ENCODE measurements around the gene F5. TPM values are rescaled to one million over a fixed set of nuclear protein-coding genes. Genes with fewer than 3 reads are reported as not detected.
A peak's percentile ranks its signal among the peaks of the same experiment; 100 is the strongest.

F5 gene
- total RNA-seq, 1 donor: not detected

- Histone ChIP-seq H3K4me3 (ENCODE audit: insufficient read depth, low read length) (no peak overlapping the region), H3K36me3 (ENCODE audit: insufficient read depth, low read length) (no peaks in the 10 kb centered on the region), H3K9me3 (ENCODE audit: low read depth, low read length) (no peaks in the 10 kb centered on the region), H3K27ac (ENCODE audit: low read depth, low read length) (no peak overlapping the region), H3K4me2 (ENCODE audit: insufficient read depth, low read length) (no peak overlapping the region), H3K79me2 (ENCODE audit: insufficient read depth, low read length) (no peaks in the 10 kb centered on the region), H4K20me1 (ENCODE audit: insufficient read depth, low read length) (no peaks in the 10 kb centered on the region), H3K4me1 (ENCODE audit: insufficient read depth, low read length) (peaks cover 5% of the 10 kb centered on the region), H2AFZ (ENCODE audit: low read length) (no peak overlapping the region), H3K27me3 (ENCODE audit: insufficient read depth, low read length) (no peaks in the 10 kb centered on the region)
- DNase-seq (ENCODE audit: insufficient read length, low spot score, missing footprints): no peak
- no peak for TF ChIP-seq CTCF (IDR thresholded peaks at IDR 0.05; ENCODE audit: extremely low read depth, low read depth, low read length)
These were observed 86.5 kb downstream of the F5 start for GRCh38 chr1:169499807-169500206.

- H3K79me2 ChIP-seq (ENCODE audit: insufficient read depth, low read length): no peaks in the 10 kb centered on the region
- H4K20me1 ChIP-seq (ENCODE audit: insufficient read depth, low read length): no peaks in the 10 kb centered on the region
- peaks cover 5% of the 10 kb centered on the region for H3K4me1 ChIP-seq (ENCODE audit: insufficient read depth, low read length)
- H3K27ac ChIP-seq (ENCODE audit: low read depth, low read length): no peak overlapping the region
- no peak for DNase-seq (ENCODE audit: insufficient read length, low spot score, missing footprints)
- no peak for TF ChIP-seq CTCF (IDR thresholded peaks at IDR 0.05; ENCODE audit: extremely low read depth, low read depth, low read length)
- no peaks in the 10 kb centered on the region for H3K9me3 ChIP-seq (ENCODE audit: low read depth, low read length)
- H3K4me3 ChIP-seq (ENCODE audit: insufficient read depth, low read length): no peak overlapping the region
- H3K36me3 ChIP-seq (ENCODE audit: insufficient read depth, low read length): no peaks in the 10 kb centered on the region
- H3K27me3 ChIP-seq (ENCODE audit: insufficient read depth, low read length): no peaks in the 10 kb centered on the region
- H3K4me2 ChIP-seq (ENCODE audit: insufficient read depth, low read length): no peak overlapping the region
- no peak overlapping the region for H2AFZ ChIP-seq (ENCODE audit: low read length)
These were observed 89.0 kb downstream of the F5 start for GRCh38 chr1:169497317-169497716.

- Histone ChIP-seq H3K27ac (ENCODE audit: low read depth, low read length) (no peak overlapping the region), H4K20me1 (ENCODE audit: insufficient read depth, low read length) (no peaks in the 10 kb centered on the region), H3K4me3 (ENCODE audit: insufficient read depth, low read length) (no peak overlapping the region), H3K79me2 (ENCODE audit: insufficient read depth, low read length) (no peaks in the 10 kb centered on the region), H3K4me2 (ENCODE audit: insufficient read depth, low read length) (no peak overlapping the region), H2AFZ (ENCODE audit: low read length) (no peak overlapping the region), H3K27me3 (ENCODE audit: insufficient read depth, low read length) (no peaks in the 10 kb centered on the region), H3K36me3 (ENCODE audit: insufficient read depth, low read length) (no peaks in the 10 kb centered on the region), H3K4me1 (ENCODE audit: insufficient read depth, low read length) (peaks cover 13% of the 10 kb centered on the region), H3K9me3 (ENCODE audit: low read depth, low read length) (no peaks in the 10 kb centered on the region)
- TF ChIP-seq CTCF (IDR thresholded peaks at IDR 0.05; ENCODE audit: extremely low read depth, low read depth, low read length): no peak
- DNase-seq (ENCODE audit: insufficient read length, low spot score, missing footprints): no peak
These were observed 90.4 kb downstream of the F5 start for GRCh38 chr1:169495916-169496315.

- Histone ChIP-seq H3K36me3 (ENCODE audit: insufficient read depth, low read length) (no peaks in the 10 kb centered on the region), H3K79me2 (ENCODE audit: insufficient read depth, low read length) (no peaks in the 10 kb centered on the region), H3K4me1 (ENCODE audit: insufficient read depth, low read length) (peaks cover 13% of the 10 kb centered on the region), H3K9me3 (ENCODE audit: low read depth, low read length) (no peaks in the 10 kb centered on the region), H2AFZ (ENCODE audit: low read length) (peak overlapping the region; percentile 67), H3K4me3 (ENCODE audit: insufficient read depth, low read length) (no peak overlapping the region), H4K20me1 (ENCODE audit: insufficient read depth, low read length) (no peaks in the 10 kb centered on the region), H3K4me2 (ENCODE audit: insufficient read depth, low read length) (no peak overlapping the region), H3K27me3 (ENCODE audit: insufficient read depth, low read length) (no peaks in the 10 kb centered on the region), H3K27ac (ENCODE audit: low read depth, low read length) (no peak overlapping the region)
- peak; percentile 58 for DNase-seq (ENCODE audit: insufficient read length, low spot score, missing footprints)
- no peak for TF ChIP-seq CTCF (IDR thresholded peaks at IDR 0.05; ENCODE audit: extremely low read depth, low read depth, low read length)
These were observed 91.1 kb downstream of the F5 start for GRCh38 chr1:169495046-169495775.

Measured in osteoblast (primary cell).